Caco-2 (cell line): ENCODE measurements around the gene PFKFB1. TPM values are rescaled to one million over a fixed set of nuclear protein-coding genes. Genes with fewer than 3 reads are reported as not detected.

Source experiments
- BruUV-seq: library from RNA; stranded (reverse); fragments of 400-500 nt; replicated peaks from 2 replicates; lab custom pipeline; 2021; lab: Mats Ljungman, UMichigan
- CTCF ChIA-PET: fragments of 300-600 bp; sonication (Branson Sonifier 250); formaldehyde crosslinking; loops from one replicate; lab custom pipeline; 2022; ENCODE audit warnings: antibody characterized with exemption; lab: Charles Lee
- POLR2A ChIA-PET: fragments of 300-600 bp; sonication (Branson Sonifier 250); formaldehyde crosslinking; loops from one replicate; lab custom pipeline; 2022; ENCODE audit warnings: antibody characterized with exemption; lab: Charles Lee
- DNase-seq, 2 experiments: peaks; one replicate each; pipeline versions ENCODE4 v3.0.0 to v3.0.0-alpha.2; 2020 to 2022
- H3K27me3 ChIP-seq: replicated peaks from 2 replicates; pipeline ENCODE4 v1.6.0; 2011; ENCODE audit warnings: low read length; ENCODE audit not compliant: control insufficient read depth, insufficient read depth
- H3K36me3 ChIP-seq: 2 replicates; pipeline ENCODE4 v1.5.1; 2011; ENCODE audit warnings: low read length; ENCODE audit not compliant: control insufficient read depth, insufficient read depth
- H3K4me1 ChIP-seq: fragments of 250-450 bp; sonication (Bioruptor Pico); 2 replicates; pipeline ENCODE4 v1.5.1; 2020; ENCODE audit warnings: mild to moderate bottlenecking
- H3K4me3 ChIP-seq: 2 replicates; pipeline ENCODE4 v1.5.1; 2011; ENCODE audit warnings: low read depth, mild to moderate bottlenecking, control low read depth, low read length
- H3K9me3 ChIP-seq: fragments of 250-450 bp; sonication (Bioruptor Pico); 2 replicates; pipeline ENCODE4 v1.5.1; 2020; ENCODE audit warnings: mild to moderate bottlenecking, moderate library complexity
- H3K27ac Mint-ChIP-seq: one replicate; pipeline ENCODE4 v1.8.0; 2022; ENCODE audit warnings: mixed read lengths; ENCODE audit not compliant: unreplicated experiment
- H3K27me3 Mint-ChIP-seq: one replicate; pipeline ENCODE4 v1.8.0; 2022; ENCODE audit warnings: mixed read lengths; ENCODE audit not compliant: insufficient read depth, unreplicated experiment
- H3K36me3 Mint-ChIP-seq: one replicate; pipeline ENCODE4 v1.8.0; 2022; ENCODE audit warnings: mild to moderate bottlenecking, mixed read lengths; ENCODE audit not compliant: insufficient read depth, unreplicated experiment
- H3K4me1 Mint-ChIP-seq: one replicate; pipeline ENCODE4 v1.8.0; 2022; ENCODE audit warnings: low read depth, mixed read lengths; ENCODE audit not compliant: unreplicated experiment
- H3K4me3 Mint-ChIP-seq: one replicate; pipeline ENCODE4 v1.8.0; 2022; ENCODE audit warnings: mild to moderate bottlenecking, moderate library complexity, mixed read lengths; ENCODE audit not compliant: unreplicated experiment
- H3K9me3 Mint-ChIP-seq: one replicate; pipeline ENCODE4 v1.8.0; 2022; ENCODE audit warnings: mixed read lengths; ENCODE audit not compliant: unreplicated experiment
- intact Hi-C: fragments of 100-400 bp; cut with micrococcal nuclease; formaldehyde crosslinking; loops from one replicate; pipeline ENCODE4 v1.10.0; 2022; ENCODE audit not compliant: unreplicated experiment
- total RNA-seq: library from RNA; stranded (reverse); gene quantifications from 2 replicates; pipeline ENCODE4 v1.2.3, GENCODE V29; 2022
- TF ChIP-seq, protein P1 (sequence below), 2 experiments: fragments of 200-600 bp in 1 of 2; IDR thresholded peaks; 1 replicate in 1 of 2; 2 replicates in 1 of 2; pipeline versions ENCODE4 v1.5.1 to v1.8.0; 2011 to 2022; ENCODE audit warnings: antibody characterized with exemption in 1 of 2, control low read depth in 1 of 2, inconsistent platforms in 1 of 2, low read depth in 1 of 2, low read length in 1 of 2, mild to moderate bottlenecking in 1 of 2, moderate library complexity in 1 of 2; ENCODE audit not compliant: insufficient read depth in 1 of 2, severe bottlenecking in 1 of 2, unreplicated experiment in 1 of 2

Gene PFKFB1
- total RNA-seq, 1 experiment from 2014 or later, result not detected

DNA sequence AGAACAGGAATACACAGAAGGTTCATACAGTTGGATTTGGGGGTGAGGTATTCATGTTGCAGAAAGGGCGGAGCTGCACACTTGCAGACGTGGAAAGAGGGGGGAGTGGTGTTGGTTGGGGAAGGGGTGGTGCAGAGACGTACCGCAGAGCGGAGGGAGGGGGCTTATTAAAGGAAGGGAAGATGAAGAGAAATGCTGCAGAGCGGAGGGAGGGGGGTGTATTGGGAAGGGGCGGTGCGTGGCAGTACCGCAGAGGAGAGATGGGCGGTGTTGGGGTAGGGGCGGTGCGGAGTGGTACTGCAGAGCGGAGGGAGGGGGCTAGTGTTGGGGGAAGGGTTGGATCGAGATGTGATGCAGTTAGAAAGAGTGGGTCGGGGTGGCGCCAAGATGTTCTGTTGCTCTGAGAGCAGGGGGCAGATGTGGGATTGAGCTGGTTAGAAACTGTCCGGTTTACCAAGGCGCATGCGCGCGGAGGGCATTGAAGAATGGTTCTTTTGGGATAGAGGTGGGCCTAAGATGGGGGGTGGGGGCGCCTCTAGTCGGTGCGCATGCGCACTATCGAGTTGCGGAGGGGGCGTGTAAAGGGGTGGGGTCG, 72.5 kb downstream of the PFKFB1 start:
- Histone ChIP-seq H3K36me3 (no peaks in the 10 kb centered on the region), H3K4me3 (no peak overlapping the region), H3K27me3 (no peaks in the 10 kb centered on the region), H3K9me3 (no peaks in the 10 kb centered on the region), H3K4me1 (no peaks in the 10 kb centered on the region)
- Mint-ChIP-seq H3K36me3 (no peaks in the 10 kb centered on the region), H3K9me3 (peaks cover 10% of the 10 kb centered on the region), H3K4me1 (no peaks in the 10 kb centered on the region), H3K27me3 (peaks cover 7% of the 10 kb centered on the region), H3K27ac (no peak overlapping the region), H3K4me3 (no peak overlapping the region)
- BruUV-seq, result no TSS peak
- CTCF ChIA-PET, result no interaction called here
- POLR2A ChIA-PET, result no interaction called here
- intact Hi-C loops, result no loop called here
- TF ChIP-seq, protein P1, sequence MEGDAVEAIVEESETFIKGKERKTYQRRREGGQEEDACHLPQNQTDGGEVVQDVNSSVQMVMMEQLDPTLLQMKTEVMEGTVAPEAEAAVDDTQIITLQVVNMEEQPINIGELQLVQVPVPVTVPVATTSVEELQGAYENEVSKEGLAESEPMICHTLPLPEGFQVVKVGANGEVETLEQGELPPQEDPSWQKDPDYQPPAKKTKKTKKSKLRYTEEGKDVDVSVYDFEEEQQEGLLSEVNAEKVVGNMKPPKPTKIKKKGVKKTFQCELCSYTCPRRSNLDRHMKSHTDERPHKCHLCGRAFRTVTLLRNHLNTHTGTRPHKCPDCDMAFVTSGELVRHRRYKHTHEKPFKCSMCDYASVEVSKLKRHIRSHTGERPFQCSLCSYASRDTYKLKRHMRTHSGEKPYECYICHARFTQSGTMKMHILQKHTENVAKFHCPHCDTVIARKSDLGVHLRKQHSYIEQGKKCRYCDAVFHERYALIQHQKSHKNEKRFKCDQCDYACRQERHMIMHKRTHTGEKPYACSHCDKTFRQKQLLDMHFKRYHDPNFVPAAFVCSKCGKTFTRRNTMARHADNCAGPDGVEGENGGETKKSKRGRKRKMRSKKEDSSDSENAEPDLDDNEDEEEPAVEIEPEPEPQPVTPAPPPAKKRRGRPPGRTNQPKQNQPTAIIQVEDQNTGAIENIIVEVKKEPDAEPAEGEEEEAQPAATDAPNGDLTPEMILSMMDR (IDR thresholded peaks at IDR 0.05; ENCODE audit: insufficient read depth in 1 of 2, low read depth in 1 of 2, low read length in 1 of 2, severe bottlenecking in 1 of 2, unreplicated experiment in 1 of 2), result no peak
- no peak for DNase-seq

DNA sequence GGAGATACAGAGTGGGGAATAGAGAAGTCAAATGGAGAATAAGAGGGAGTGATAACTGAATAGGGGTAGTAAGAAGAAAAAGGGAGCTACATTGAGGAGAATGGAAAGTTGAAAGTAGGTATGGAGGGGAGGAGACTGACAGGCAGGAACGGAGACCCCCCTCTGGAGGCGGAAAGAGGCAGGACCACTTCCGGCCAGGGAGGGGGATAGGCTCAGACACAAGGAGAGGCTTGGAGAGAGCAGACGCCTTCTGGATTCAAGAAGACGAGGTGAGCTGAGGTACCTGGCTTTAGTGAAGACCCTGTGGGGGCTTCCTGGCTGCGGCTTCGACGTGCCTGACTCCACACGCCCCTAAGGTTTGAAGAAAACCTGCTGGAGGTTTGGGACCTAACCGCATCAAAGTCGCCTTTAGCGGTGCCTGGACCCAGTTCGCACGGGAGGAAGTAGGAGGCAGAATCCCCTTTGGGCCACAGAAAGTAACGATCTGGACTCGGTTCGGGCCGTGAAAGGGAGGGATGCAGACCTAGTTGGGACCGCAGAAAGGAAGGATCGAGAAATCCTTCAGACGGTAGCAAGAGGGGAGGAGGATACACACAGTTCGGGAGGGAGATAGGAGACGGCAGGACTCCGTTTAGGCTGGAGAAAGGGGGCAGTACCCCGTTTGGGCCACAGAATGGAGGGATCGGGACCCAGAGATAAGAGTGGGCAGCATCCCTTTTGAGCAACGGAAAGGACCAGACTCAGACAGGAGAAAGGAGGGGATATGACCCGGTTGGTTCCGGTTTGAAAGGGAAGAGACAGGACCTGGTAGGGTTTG, 73.2 kb downstream of the PFKFB1 start, which contains the start of gene TRO:
Gene TRO, plus strand, starts transcription at position 215 of the 817 bp plus-strand sequence. CDS start 1,423 bp downstream, outside the sequence.
- TF ChIP-seq, protein P1 (IDR thresholded peaks at IDR 0.05; ENCODE audit: insufficient read depth in 1 of 2, low read depth in 1 of 2, low read length in 1 of 2, severe bottlenecking in 1 of 2, unreplicated experiment in 1 of 2), result no peak
- intact Hi-C loops, result no loop called here
- ChIA-PET POLR2A (no interaction called here), CTCF (no interaction called here)
- Mint-ChIP-seq H3K36me3 (no peaks in the 10 kb centered on the region), H3K27ac (no peak within 1 kb of the TSS), H3K4me3 (no peak within 1 kb of the TSS), H3K9me3 (peaks cover 10% of the 10 kb centered on the region), H3K4me1 (no peaks in the 10 kb centered on the region), H3K27me3 (peaks cover 7% of the 10 kb centered on the region)
- no peak for DNase-seq
- Histone ChIP-seq H3K9me3 (no peaks in the 10 kb centered on the region), H3K36me3 (no peaks in the 10 kb centered on the region), H3K27me3 (no peaks in the 10 kb centered on the region), H3K4me1 (no peaks in the 10 kb centered on the region), H3K4me3 (no peak within 1 kb of the TSS)
- no TSS peak for BruUV-seq

DNA sequence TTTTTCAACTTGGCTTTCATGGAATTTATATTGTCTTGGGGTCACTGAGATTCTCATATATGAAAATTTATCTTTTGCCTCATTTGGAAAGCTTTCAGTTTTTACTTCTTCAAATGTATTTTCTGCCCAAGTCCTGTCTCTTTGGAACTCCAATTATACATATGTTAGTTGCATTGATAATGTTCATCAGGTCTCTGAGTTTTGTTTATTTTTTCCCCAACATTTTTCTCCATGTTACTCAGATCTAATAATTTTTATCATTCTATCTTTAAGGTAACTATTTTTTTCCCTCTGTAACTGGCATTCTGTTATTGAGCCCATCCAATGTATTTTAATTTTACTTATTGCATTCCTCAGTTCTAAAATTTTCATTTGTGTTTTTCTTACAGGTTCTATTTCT, 84.0 kb downstream of the PFKFB1 start:
- Mint-ChIP-seq H3K4me3 (no peak overlapping the region), H3K36me3 (no peaks in the 10 kb centered on the region), H3K4me1 (no peaks in the 10 kb centered on the region), H3K27me3 (no peaks in the 10 kb centered on the region), H3K9me3 (peaks cover 19% of the 10 kb centered on the region), H3K27ac (no peak overlapping the region)
- Histone ChIP-seq H3K4me1 (no peaks in the 10 kb centered on the region), H3K4me3 (no peak overlapping the region), H3K9me3 (no peaks in the 10 kb centered on the region), H3K36me3 (no peaks in the 10 kb centered on the region), H3K27me3 (no peaks in the 10 kb centered on the region)
- intact Hi-C loops, result no loop called here
- BruUV-seq, result no TSS peak
- ChIA-PET CTCF (no interaction called here), POLR2A (no interaction called here)
- DNase-seq, result no peak
- TF ChIP-seq, protein P1 (IDR thresholded peaks at IDR 0.05; ENCODE audit: insufficient read depth in 1 of 2, low read depth in 1 of 2, low read length in 1 of 2, severe bottlenecking in 1 of 2, unreplicated experiment in 1 of 2), result no peak
